RWPE2 (cell line): ENCODE measurements around the gene TMEM44.

ENCODE experiments used
- ATAC-seq: fragments of 200-7000 bp; cut with Tn5 transposase; 3 replicates; pipeline ENCODE4 v1.9.1; 2021; ENCODE audit warnings: low read depth
- DNase-seq: peaks from one replicate; pipeline ENCODE4 v3.0.0-alpha.2; 2020; ENCODE audit warnings: low spot score
- H3K27ac ChIP-seq: fragments of 450-650 bp; 2 replicates; pipeline ENCODE4 v1.5.1; 2017; ENCODE audit warnings: mild to moderate bottlenecking; ENCODE audit not compliant: poor library complexity, severe bottlenecking
- H3K27me3 ChIP-seq: fragments of 250-450 bp; sonication (Bioruptor Pico); 2 replicates; pipeline ENCODE4 v1.5.1; 2021; ENCODE audit warnings: mild to moderate bottlenecking, moderate library complexity; ENCODE audit not compliant: insufficient read depth, poor library complexity, severe bottlenecking
- H3K36me3 ChIP-seq: fragments of 250-450 bp; sonication (Bioruptor Pico); 2 replicates; pipeline ENCODE4 v1.5.1; 2020; ENCODE audit warnings: low read depth, mild to moderate bottlenecking, moderate library complexity
- H3K4me1 ChIP-seq: fragments of 250-450 bp; sonication (Bioruptor Pico); 2 replicates; pipeline ENCODE4 v1.5.1; 2021; ENCODE audit warnings: mild to moderate bottlenecking, moderate library complexity; ENCODE audit not compliant: insufficient read depth, poor library complexity, severe bottlenecking
- H3K4me3 ChIP-seq: fragments of 250-450 bp; sonication (Bioruptor Pico); 2 replicates; pipeline ENCODE4 v1.5.1; 2021; ENCODE audit warnings: mild to moderate bottlenecking, moderate library complexity; ENCODE audit not compliant: severe bottlenecking
- H3K9me3 ChIP-seq: fragments of 250-450 bp; sonication (Bioruptor Pico); 2 replicates; pipeline ENCODE4 v1.5.1; 2021; ENCODE audit warnings: mild to moderate bottlenecking, moderate library complexity; ENCODE audit not compliant: severe bottlenecking
- TF ChIP-seq, protein P1 (sequence below): fragments of 450-650 bp; IDR thresholded peaks from one replicate; pipeline ENCODE4 v1.5.1; 2017; ENCODE audit warnings: mild to moderate bottlenecking, moderate library complexity; ENCODE audit not compliant: poor library complexity, severe bottlenecking

Gene TMEM44

GRCh38 chr3:194577986-194578905 lies 55.0 kb downstream of the TMEM44 start:
- DNase-seq (no peak), ATAC-seq (peak; percentile 78)
- no peaks in the 10 kb centered on the region for H3K27me3 ChIP-seq
- peak overlapping the region; percentile 24 for H3K27ac ChIP-seq
- TF ChIP-seq, protein P1, sequence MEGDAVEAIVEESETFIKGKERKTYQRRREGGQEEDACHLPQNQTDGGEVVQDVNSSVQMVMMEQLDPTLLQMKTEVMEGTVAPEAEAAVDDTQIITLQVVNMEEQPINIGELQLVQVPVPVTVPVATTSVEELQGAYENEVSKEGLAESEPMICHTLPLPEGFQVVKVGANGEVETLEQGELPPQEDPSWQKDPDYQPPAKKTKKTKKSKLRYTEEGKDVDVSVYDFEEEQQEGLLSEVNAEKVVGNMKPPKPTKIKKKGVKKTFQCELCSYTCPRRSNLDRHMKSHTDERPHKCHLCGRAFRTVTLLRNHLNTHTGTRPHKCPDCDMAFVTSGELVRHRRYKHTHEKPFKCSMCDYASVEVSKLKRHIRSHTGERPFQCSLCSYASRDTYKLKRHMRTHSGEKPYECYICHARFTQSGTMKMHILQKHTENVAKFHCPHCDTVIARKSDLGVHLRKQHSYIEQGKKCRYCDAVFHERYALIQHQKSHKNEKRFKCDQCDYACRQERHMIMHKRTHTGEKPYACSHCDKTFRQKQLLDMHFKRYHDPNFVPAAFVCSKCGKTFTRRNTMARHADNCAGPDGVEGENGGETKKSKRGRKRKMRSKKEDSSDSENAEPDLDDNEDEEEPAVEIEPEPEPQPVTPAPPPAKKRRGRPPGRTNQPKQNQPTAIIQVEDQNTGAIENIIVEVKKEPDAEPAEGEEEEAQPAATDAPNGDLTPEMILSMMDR = no peak
- H3K4me3 ChIP-seq = no peak overlapping the region
- H3K4me1 ChIP-seq = peaks cover 26% of the 10 kb centered on the region
- H3K36me3 ChIP-seq = no peaks in the 10 kb centered on the region
- H3K9me3 ChIP-seq = no peaks in the 10 kb centered on the region

DNA sequence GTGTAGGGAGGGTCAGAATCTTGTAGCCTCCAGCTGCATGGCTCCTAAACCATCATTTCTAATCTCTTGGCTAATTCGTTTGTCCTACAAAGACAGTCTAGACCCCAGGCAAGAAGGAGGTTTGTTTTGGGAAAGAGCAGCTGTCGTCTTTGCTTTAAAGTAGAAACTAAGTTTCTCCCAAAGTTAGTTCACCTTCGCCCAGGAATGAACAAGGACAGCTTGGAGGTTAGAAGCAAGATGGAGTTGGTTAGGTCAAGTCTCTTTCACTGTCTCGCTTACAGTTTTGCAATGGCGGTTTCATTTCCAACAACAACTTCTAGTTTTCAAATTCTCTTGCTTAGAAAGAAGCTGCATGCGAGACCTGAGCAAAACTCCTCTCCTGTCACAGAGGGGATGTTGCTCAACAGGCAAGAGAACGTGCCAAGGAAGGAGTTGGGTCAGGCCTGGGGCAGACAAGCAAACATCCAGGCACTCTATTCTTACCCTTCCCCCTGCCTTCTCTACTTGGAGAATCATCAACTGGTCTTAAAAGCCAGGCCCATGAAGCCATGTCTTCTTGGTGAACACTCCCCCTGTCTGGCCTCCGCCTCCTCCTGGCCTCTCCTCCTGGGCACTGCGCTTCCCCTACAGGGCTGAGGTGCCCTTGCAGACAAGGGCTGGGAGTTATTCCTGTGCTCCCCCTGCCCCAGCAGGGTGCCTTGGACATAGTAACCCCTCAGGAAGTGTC lies 57.6 kb downstream of the TMEM44 start:
- DNase-seq (no peak), ATAC-seq (peak; percentile 3; the same call in 1 of the 3 replicates)
- Histone ChIP-seq H3K9me3 (no peaks in the 10 kb centered on the region), H3K27ac (peak overlapping the region; percentile 53), H3K27me3 (no peaks in the 10 kb centered on the region), H3K4me3 (no peak overlapping the region), H3K4me1 (peaks cover 24% of the 10 kb centered on the region), H3K36me3 (no peaks in the 10 kb centered on the region)
- TF ChIP-seq, protein P1 = no peak

DNA sequence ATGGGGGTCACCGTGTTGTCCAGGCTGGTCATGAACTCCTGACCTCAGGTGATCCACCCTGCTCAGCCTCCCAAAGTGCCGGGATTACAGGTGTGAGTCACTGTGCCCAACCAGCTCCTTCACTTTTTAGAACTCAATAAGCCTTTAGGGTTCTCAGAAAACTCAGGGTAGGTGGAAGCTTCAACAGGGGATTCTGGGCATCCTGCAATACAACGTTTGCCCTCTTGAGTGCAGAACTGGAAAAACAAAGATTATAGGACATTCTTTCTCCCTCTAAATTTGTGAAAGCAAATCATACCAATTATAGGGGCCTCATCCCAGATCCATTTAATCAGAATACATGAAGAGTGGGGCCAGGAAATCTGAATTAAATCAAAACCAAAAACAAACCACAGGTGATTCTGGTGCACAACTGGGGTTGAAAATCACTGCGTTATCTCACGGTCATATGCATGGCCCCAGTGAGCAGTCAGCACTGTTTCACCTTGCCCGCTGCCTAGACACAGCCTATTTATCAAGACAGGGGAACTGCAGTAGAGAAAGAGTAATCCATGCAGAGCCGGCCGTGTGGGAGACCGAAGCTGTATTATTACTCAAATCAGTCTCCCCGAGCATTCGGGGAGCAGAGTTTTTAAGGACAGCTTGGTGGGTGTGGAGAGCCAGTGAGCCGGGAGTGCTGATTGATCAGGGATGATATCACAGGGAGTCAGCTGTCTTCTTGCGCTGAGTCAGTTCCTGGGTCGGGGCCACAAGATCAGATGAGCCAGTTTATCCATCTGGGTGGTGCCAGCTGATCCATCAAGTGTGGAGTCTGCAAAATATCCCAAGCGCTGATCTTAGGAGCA lies 58.4 kb downstream of the TMEM44 start:
- no peak for DNase-seq
- TF ChIP-seq, protein P1 = peak; percentile 9
- no peaks in the 10 kb centered on the region for H3K27me3 ChIP-seq
- H3K4me3 ChIP-seq = no peak overlapping the region
- no peaks in the 10 kb centered on the region for H3K36me3 ChIP-seq
- peak; percentile 68 for ATAC-seq
- no peaks in the 10 kb centered on the region for H3K9me3 ChIP-seq
- peak overlapping the region; percentile 53 for H3K27ac ChIP-seq
- H3K4me1 ChIP-seq = peaks cover 24% of the 10 kb centered on the region

DNA sequence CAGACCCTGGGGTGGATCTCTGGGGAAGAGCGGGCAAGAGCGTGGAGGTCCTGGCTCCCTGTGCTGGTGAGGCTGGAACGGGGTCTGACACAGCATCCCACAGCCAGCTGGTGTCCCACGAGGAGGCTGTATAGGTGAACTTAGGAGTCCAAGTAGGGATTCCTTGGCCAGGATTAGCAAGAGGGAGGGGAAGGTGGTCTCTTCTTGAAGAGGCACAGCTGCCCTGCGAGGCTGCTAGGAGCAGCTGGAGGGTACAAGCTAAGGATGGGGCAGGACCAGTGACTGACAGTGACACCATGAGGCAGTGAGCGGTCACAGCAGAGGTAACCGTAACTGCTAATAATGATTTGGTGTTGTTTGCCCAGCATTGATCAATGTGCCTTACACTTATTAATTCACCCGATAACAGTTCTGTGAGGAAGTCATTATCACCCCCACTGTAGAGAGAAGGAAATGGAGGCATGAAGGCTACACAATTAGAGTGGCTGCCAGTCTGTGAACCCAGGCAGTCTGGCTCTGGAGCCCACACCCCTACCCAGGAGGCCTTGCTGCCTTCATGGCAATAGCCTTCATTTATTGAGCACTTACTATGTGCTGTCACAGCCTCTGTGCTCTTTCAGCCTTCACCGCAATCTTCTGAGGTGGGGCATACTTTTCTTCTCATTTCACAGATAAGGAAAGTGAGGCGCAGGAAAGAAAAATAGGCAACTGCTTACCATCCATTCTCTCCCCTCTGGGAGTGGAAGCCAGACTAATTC lies 59.4 kb downstream of the TMEM44 start:
- H3K27ac ChIP-seq = peak overlapping the region; percentile 53
- no peaks in the 10 kb centered on the region for H3K27me3 ChIP-seq
- H3K4me3 ChIP-seq = no peak overlapping the region
- H3K36me3 ChIP-seq = no peaks in the 10 kb centered on the region
- DNase-seq (no peak), ATAC-seq (no peak)
- peaks cover 24% of the 10 kb centered on the region for H3K4me1 ChIP-seq
- TF ChIP-seq, protein P1 = peak; percentile 29
- no peaks in the 10 kb centered on the region for H3K9me3 ChIP-seq
